SU-DHL-6 (cell line): Measurements from ENCODE around the gene ASB15.

Source experiments
- EZH2phosphoT487 ChIP-seq: fragments of 200-600 bp; sonication (generic), shearing (Covaris generic); conservative IDR thresholded peaks from 2 replicates; pipeline ENCODE4 v1.6.1; 2018; ENCODE audit warnings: mild to moderate bottlenecking, antibody characterized with exemption, low read length, moderate library complexity, mixed read lengths
- TF ChIP-seq, protein P1 (sequence below): fragments of 200-600 bp; sonication (generic); IDR thresholded peaks from one replicate; pipeline ENCODE4 v1.5.1; 2017; ENCODE audit warnings: antibody characterized with exemption, mild to moderate bottlenecking, low read length, moderate library complexity; ENCODE audit not compliant: insufficient read depth, poor library complexity, severe bottlenecking

DNA sequence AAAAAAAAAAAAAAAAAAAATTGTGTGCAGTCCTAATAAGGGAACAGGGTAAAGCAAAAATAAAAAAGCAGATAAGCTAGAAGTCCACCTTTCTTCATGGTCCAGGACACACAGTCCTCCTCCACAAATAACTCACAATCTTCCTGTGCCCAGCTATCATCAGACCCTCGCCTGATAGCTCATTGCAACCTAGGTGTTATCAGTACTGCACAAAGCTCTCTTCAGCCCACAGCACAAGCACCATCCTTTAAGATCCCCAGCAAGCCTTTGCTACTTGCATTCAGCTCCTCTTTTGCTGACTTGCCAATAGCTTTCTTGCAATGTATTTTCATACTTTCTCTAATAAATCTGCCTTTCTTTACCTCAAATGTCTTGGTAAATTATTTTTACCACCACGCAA, 49.0 kb upstream of the ASB15 start:
- TF ChIP-seq, protein P1, sequence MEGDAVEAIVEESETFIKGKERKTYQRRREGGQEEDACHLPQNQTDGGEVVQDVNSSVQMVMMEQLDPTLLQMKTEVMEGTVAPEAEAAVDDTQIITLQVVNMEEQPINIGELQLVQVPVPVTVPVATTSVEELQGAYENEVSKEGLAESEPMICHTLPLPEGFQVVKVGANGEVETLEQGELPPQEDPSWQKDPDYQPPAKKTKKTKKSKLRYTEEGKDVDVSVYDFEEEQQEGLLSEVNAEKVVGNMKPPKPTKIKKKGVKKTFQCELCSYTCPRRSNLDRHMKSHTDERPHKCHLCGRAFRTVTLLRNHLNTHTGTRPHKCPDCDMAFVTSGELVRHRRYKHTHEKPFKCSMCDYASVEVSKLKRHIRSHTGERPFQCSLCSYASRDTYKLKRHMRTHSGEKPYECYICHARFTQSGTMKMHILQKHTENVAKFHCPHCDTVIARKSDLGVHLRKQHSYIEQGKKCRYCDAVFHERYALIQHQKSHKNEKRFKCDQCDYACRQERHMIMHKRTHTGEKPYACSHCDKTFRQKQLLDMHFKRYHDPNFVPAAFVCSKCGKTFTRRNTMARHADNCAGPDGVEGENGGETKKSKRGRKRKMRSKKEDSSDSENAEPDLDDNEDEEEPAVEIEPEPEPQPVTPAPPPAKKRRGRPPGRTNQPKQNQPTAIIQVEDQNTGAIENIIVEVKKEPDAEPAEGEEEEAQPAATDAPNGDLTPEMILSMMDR, result no peak
- no peak for TF ChIP-seq EZH2phosphoT487
